Stimulated activated CD8-positive, alpha-beta memory T cell treated with anti-CD3 and anti-CD28 coated beads, Interleukin-15, amount 100 ng/mL, for 48 hours (primary cell): ENCODE results near the gene CUTA.

ENCODE experiments used
- DNase-seq, 2 donors: peaks; one replicate each; pipeline ENCODE4 v3.0.0-alpha.2; 2020; ENCODE audit warnings: low read depth in 2 of 2

Gene CUTA

DNA sequence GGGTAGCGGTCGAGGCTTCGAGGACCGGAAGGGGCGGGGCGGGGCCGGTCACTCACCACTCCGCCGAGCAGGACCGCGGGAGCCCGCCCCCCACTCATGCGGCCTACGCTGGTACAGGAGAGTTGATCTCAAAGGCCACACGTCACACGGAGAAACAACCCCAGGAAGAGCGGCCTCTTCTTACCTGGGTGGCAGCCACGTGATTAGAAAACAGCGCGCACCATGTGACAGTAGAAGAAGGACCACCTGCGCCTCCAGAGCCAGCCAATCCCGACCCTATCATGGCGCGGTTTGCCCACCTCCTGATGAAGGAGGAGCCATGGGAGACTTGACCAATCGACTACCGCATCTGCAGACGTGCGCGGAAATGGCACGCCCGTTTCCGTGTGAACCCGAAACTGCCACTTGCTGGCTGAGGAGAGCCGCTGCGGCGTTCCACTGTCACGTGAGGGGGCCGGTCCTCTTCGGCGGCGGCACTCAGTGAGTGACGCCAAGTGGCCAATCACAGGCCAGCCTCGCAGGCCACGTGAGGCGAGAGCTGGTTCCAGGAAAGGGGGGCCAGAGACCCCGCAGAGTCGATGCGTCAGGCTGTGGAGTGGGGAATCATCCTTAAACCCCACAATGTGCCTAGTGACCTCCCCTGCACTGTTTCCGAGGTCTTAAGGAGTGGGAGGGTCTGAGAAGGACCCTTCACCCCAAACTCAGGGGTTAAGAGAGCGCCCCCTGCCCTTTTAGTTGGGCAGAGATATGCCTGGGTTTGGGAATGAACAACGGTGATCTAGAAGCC lies at the start of gene CUTA:
Gene CUTA (minus strand): TSS at position 205 of the 787 bp plus-strand sequence. CDS start 107 bp downstream, at position 98.
- peak; percentile 99 for DNase-seq

GRCh38 chr6:33467091-33467490 lies 49.2 kb upstream of the CUTA start:
- DNase-seq: no peak

GRCh38 chr6:33466075-33466735 lies 48.3 kb upstream of the CUTA start:
- DNase-seq: no peak

- no peak for DNase-seq
Measured at GRCh38 chr6:33459226-33459625, 41.3 kb upstream of the CUTA start.

DNA sequence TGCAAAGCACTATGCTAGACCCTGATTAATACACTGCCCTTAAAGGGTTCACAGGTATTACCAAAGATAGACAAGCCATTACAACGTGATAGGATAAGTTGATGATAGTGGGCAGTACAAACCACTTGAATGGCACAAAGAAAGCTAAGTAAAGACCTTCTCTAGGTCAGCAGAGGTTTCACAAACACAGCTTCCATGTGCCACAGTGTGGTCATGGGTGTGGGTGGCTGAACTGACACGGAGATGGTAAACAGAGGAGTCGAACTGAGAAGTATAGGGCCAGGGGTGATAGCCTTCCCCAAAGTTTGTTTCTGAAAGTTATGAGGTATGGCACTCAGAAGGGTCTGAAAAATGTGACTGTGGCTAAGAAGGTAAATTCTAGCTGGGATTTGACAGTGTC lies 40.8 kb upstream of the CUTA start:
- DNase-seq: no peak

GRCh38 chr6:33456156-33456555 lies 38.2 kb upstream of the CUTA start:
- no peak for DNase-seq

- DNase-seq: no peak
Measured at GRCh38 chr6:33455051-33455450, 37.1 kb upstream of the CUTA start.

DNA sequence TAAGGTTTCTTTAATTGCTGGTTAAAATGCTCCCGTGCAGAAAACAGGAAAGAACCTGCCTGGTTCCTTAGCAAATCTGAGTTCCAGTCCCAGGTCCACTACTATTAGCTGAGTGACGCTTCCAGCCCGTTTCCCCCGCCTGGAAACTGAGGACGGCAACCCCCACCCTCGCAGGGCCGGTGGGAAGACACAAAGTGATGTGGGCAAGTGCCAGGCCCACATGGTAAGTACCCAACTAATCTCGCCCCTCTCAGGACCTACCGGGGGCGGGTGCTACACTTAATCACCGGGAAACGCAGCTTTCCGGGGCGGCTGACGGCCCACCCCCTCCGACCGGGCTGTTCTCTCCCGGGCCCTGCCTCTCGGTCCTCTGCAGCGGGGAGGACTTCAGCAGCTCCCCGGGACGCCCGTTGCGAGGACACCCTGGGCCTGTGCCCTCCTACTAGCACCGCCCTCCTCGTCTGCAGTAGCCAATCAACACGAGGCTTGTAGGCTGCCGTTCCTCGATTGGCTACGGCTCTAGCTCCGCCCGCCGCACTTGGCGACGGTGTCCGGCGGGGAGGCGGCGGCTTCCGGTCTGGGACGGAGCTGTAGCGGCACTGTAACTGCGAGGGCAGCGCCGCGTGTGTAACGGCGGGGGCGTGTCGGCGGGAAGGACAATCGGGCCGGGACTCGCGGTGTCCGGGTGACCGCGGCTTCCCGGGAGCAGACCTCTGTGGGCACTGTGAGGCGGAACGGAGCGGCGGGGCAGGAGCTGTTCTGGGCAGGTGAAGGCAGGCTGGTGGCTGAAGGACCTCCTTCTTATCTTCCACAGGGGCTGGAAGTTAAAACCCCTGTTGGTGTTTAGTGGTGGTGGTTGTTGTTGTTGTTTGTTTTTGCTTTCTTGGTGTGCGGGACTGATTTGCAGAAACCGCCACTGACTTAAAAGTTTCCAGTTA lies 36.4 kb upstream of the CUTA start, which contains the start of gene ZBTB9:
Gene ZBTB9 (plus strand): TSS at position 568 of the 938 bp plus-strand sequence. CDS start 525 bp downstream, outside the sequence.
- DNase-seq: peak; percentile 93 to 94

GRCh38 chr6:33453393-33454008 lies 35.6 kb upstream of the CUTA start:
- no peak for DNase-seq

DNA sequence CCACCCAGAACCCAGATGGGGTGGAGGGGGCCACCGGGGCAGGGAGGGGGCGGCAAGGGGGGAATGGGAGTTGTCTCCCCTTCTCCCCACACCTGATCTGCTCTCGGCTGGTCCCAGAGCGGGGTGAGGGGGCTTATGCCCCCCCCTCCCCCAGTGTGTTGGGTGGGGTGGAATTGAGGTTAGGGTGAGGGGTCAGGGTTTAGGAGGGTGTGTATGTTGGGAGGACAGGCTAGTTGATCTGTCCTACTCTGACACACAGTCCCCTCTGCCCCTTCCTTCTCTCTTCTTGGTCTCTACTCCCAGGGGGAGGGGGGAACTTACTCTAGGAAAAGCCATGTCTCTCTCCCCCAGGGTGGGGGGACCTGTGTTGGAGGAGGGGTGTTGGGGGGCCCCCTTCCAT lies 34.6 kb upstream of the CUTA start:
- no peak for DNase-seq

- DNase-seq: no peak
Measured at GRCh38 chr6:33451606-33452005, 33.7 kb upstream of the CUTA start.

GRCh38 chr6:33450434-33450833 lies 32.5 kb upstream of the CUTA start:
- no peak for DNase-seq

DNA sequence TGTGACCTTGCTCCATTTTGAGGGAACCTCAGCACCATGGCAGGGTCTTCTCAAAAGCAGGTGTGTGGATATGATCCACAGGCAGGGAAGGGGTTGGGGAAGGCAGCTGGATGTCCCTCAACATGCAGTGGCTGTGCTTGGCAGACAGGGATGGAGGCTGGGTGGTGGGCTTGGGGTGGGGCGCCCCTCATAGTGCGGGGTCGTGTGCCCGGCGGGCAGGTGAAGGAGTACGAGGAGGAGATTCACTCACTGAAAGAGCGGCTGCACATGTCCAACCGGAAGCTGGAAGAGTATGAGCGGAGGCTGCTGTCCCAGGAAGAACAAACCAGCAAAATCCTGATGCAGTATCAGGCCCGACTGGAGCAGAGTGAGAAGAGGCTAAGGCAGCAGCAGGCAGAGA lies 28.4 kb upstream of the CUTA start:
- no peak for DNase-seq

GRCh38 chr6:33445119-33445603 lies 27.3 kb upstream of the CUTA start:
- DNase-seq: no peak

GRCh38 chr6:33443619-33444504 lies 26.0 kb upstream of the CUTA start:
- no peak for DNase-seq

- DNase-seq: no peak
Measured at GRCh38 chr6:33443025-33443424, 25.1 kb upstream of the CUTA start.

DNA sequence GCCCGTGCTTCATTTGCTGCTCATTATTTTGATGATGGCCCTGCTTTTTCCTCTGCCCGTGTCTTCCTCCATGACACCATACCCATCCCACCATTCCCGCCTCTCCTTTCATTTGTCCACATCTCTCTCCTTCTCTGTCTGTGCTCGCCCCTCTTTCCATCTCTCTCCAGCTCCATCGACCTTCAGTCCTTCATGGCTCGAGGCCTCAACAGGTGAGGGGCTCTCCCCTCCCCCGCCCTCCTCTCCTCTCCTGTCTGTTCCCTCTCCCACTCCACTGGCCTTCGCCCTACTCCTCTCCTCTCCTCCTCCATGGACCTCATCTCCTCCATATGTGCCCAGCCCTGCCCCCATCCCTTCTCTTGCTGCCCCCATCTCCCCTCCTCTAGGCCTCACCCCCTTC lies 24.4 kb upstream of the CUTA start:
- no peak for DNase-seq

DNA sequence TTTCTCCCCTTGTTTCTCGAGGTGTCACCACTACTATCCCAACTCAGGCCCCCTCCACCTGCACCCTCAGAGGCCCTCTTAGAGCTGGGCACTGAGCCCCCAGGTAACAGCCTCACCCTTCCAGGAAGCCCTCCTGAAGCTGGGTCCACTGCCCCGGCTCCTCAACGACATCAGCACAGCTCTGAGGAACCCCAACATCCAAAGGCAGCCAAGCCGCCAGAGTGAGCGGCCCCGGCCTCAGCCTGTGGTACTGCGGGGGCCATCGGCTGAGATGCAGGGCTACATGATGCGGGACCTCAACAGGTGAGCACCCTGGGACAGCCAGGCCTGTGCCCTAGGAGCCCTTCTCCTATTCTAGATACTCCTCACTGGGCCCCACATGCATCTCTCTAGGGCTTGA lies 23.6 kb upstream of the CUTA start:
- no peak for DNase-seq

DNA sequence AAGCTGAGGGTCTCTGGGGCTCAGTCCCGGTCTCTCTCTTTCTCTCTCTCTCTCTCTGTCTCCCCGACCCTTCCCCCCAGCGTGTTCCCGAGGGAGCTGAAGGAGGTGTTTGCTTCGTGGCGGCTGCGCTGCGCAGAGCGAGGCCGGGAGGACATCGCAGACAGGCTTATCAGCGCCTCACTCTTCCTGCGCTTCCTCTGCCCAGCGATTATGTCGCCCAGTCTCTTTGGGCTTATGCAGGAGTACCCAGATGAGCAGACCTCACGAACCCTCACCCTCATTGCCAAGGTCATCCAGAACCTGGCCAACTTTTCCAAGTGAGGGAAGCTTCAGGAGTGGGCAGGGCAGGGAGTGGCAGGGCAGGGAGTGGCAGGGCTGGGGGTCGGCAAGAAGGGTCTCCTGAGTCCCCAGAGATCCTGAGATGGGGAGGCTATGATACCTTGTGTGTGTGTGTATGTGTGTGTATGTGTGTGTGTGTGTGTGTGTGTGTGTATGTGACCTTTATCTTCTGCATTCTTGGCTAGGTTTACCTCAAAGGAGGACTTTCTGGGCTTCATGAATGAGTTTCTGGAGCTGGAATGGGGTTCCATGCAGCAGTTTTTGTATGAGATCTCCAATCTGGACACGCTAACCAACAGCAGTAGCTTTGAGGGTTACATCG lies 22.9 kb upstream of the CUTA start:
- DNase-seq: no peak
